ENCODE results near the gene TAS2R16. TPM values are rescaled to one million over a fixed set of nuclear protein-coding genes. Genes with fewer than 3 reads are reported as not detected.
"Not testable (repeated sequence)": the region's sequence is repeated elsewhere in the genome, so short reads cannot be mapped to it uniquely, and the experiment has no call there.

The TAS2R16 gene
- polyA plus RNA-seq, 5 donors, result not detected

DNA sequence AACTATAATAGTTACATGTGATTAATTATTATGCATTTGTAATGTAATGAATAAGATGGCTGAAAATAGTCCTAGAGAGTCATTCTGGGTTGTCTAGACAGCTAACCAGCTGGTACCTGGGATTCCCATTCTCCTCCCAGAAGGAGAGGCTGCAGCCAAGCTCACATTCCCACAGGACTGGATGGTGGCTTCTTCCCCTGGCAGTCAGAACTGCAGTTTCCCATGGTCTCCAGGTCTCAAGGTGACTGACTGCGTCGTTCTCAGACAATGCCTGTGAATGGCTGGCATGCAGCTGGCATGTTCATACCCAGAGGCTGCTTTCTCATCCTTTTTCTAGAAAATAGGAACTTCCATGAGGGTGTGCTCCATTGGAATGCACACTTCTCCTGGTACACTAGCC lies 21.3 kb downstream of the TAS2R16 start:
- DNase-seq, result no peak

DNA sequence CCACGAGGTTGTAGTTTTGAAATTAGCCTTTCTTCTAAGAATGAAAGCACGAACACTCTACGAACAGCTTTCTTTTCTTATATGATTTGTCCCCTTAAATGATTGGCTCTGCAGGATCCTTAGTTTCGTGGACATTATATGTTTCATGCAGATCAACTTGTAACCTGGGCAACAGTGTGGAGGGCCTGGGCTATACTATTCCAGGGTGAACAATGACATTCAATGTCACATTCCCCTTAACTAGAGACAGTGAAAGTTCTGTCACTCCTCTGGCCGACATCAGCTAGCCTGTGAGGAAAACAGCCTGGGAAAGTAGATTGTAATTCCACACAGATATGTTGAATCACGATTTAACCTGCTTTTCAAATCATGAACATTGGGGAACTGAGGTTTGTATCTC lies 23.4 kb downstream of the TAS2R16 start:
- DNase-seq, result no peak

- no peak for DNase-seq
Measured at GRCh38 chr7:122970740-122971725, 24.5 kb downstream of the TAS2R16 start.

- DNase-seq, result no peak
Measured at GRCh38 chr7:122968389-122968788, 27.1 kb downstream of the TAS2R16 start.

DNA sequence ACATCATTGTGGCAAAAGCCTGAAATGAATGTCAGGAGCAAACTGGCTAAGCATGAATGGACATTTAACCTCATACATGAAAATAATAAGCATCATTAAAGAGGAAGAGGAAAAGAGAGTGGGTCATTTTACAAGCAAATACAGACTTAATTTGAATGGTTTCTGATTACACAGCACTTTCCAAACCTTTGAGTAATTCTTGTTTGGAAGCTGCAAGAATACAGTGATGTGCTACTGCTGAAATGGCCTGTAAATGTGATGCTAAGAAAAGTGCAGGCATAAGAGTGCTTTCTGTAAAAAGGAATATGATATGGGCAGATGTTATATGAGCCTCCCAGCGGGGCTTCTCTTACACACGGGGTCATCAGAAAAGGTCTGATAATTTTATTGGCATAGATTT lies 30.2 kb downstream of the TAS2R16 start:
- DNase-seq, result no peak

GRCh38 chr7:122953678-122954077 lies 41.8 kb downstream of the TAS2R16 start:
- DNase-seq, result not testable (repeated sequence)

- DNase-seq, result no peak
Measured at GRCh38 chr7:122951006-122951405, 44.5 kb downstream of the TAS2R16 start.

GRCh38 chr7:122949186-122949585 lies 46.3 kb downstream of the TAS2R16 start:
- no peak for DNase-seq

Other genes starting within 250 kb of the TAS2R16 start
- 10 to 100 TPM; 53.5 to 79.9 (median 73.9) TPM for gene CADPS2, start 109.2 kb downstream of the TAS2R16 start, polyA plus RNA-seq (ENCODE audit: insufficient read depth in 1 of 5, insufficient read length in 5 of 5, low replicate concordance in 1 of 5)
- gene SLC13A1, start 204.3 kb upstream of the TAS2R16 start, polyA plus RNA-seq (ENCODE audit: insufficient read depth in 1 of 5, insufficient read length in 5 of 5, low replicate concordance in 1 of 5), result under 1 TPM in 1 of 5 donors, not detected in 4; 0.07 TPM